Right cardiac atrium (tissue), 5 donors: Measurements from ENCODE around the gene RARG. TPM values are rescaled to one million over a fixed set of nuclear protein-coding genes. Genes with fewer than 3 reads are reported as not detected.

Experiments used
- ATAC-seq, 2 donors: fragments of 200-7000 bp; cut with Tn5 transposase; one replicate each; pipeline versions ENCODE4 v1.8.0 to v1.9.1; 2020; ENCODE audit warnings: moderate library complexity in 2 of 2, mild to moderate bottlenecking in 1 of 2
- DNase-seq, 3 donors: peaks; one replicate each; pipeline ENCODE4 v3.0.0-alpha.2; 2020
- H3K27ac ChIP-seq: one replicate; pipeline ENCODE4 v1.5.1; 2013; ENCODE audit warnings: mild to moderate bottlenecking, low read length, control low read depth, moderate library complexity
- H3K27me3 ChIP-seq: one replicate; pipeline ENCODE4 v1.6.1; 2013; ENCODE audit not compliant: control insufficient read depth, insufficient read depth
- H3K4me1 ChIP-seq: one replicate; pipeline ENCODE4 v1.6.1; 2013; ENCODE audit warnings: low read length; ENCODE audit not compliant: control insufficient read depth, insufficient read depth
- H3K4me3 ChIP-seq: one replicate; pipeline ENCODE4 v1.5.1; 2013; ENCODE audit warnings: low read length, control low read depth
- H3K9me3 ChIP-seq: one replicate; pipeline ENCODE4 v1.6.1; 2013; ENCODE audit warnings: low read length; ENCODE audit not compliant: control insufficient read depth
- WGBS: extraction: QIAGEN DNeasy Blood & Tissue Kit; methylation state at CpG from one replicate; pipeline ENCODE4 v1.1.7; 2013; 5-methylcytosine and 5-hydroxymethylcytosine counted together
- intact Hi-C, 4 donors: fragments of 100-400 bp; cut with DNase I; formaldehyde crosslinking; loops; one replicate each; pipeline versions ENCODE4 v1.11.0 to v1.14.0; 2022 to 2023
- polyA plus RNA-seq: library from polyadenylated mRNA; stranded (reverse); fragments of 200-250 nt; gene quantifications from one replicate; pipeline ENCODE4 v1.2.3, GENCODE V29; 2013
- total RNA-seq, 4 donors: library from RNA; stranded (reverse); fragmentation: NEBNext Ultra II Directional; extraction: Animal tissue kit (Norgen Biotek cat#: 25700); gene quantifications; one replicate each; pipeline ENCODE4 v1.2.1, GENCODE V29; 2021
- donor health status: healthy with polysubstance abuse.
- donor health status: DM: no; HTN: yes; CAD: no.
- donor health status: DM: no; HTN: no; CAD: no.
- donor health status: DM: no; HTN: yes; CAD: no; lungs with severe emphysema.
- donor health status: DM: yes; HTN: yes; CAD: no.

RARG gene
- total and polyA plus RNA-seq, 5 donors: 10.5 to 26.2 (median 21.6) TPM

DNA sequence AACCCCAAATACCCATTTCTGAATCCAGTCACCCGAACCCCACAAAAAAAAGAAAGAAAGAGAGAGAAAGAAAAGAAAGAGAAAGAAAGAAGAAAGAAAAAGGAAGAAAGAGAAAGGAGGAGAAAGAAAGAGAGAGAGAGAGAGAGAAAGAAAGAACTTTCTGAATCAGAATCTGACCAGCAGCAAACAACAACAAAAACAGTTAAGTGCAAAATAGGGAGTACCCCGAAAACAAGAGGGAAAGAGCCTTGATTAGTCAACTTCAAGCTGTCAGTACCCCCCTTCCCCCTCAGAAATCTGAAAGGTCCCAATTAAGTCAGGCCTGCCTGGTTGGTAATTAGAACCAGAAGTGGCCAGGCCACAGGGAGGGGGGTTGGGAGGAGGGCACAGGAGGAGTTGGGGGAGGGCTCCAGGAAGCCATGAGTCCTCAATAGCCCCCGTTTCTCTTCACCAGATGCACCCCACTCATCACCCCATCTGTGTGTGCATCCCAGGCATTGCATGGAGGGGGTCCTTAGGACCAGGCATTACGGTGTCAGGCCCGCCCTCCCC lies 9.8 kb downstream of the RARG start:
- Histone ChIP-seq H3K4me1 (peaks cover 8% of the 10 kb centered on the region), H3K27me3 (no peaks in the 10 kb centered on the region), H3K9me3 (no peaks in the 10 kb centered on the region), H3K4me3 (peak overlapping the region; percentile 93), H3K27ac (peak overlapping the region; percentile 95)
- peak in 1 of 3 donors; percentile 40 for DNase-seq
- WGBS: 49% methylated on average over 5 of the region's 5 CpGs
- intact Hi-C loops: no loop called here
- no peak for ATAC-seq

- intact Hi-C loops: no loop called here
- peaks cover 8% of the 10 kb centered on the region for H3K4me1 ChIP-seq
- WGBS: under 1% methylated on average over 72 of the region's 72 CpGs
These were observed 10.6 kb downstream of the RARG start for GRCh38 chr12:53221203-53222080.

GRCh38 chr12:53220694-53221202 lies 11.3 kb downstream of the RARG start:
- Histone ChIP-seq H3K9me3 (no peaks in the 10 kb centered on the region), H3K27me3 (no peaks in the 10 kb centered on the region), H3K27ac (peak overlapping the region; percentile 95), H3K4me1 (peaks cover 11% of the 10 kb centered on the region), H3K4me3 (peak overlapping the region; percentile 93)
- DNase-seq: peak; percentile 93 to 98 (median 98)
- intact Hi-C loops: no loop called here
- ATAC-seq: peak; percentile 91 to 92
- under 1% methylated on average over 42 of the region's 42 CpGs for WGBS

More at GRCh38 chr12:53221203-53222080, 10.6 kb downstream of the RARG start:
- ATAC-seq (peak; percentile 62 to 69), DNase-seq (peak; percentile 78 to 95 (median 92))
- peak overlapping the region; percentile 95 for H3K27ac ChIP-seq
- peak overlapping the region; percentile 93 for H3K4me3 ChIP-seq
- H3K27me3 ChIP-seq: no peaks in the 10 kb centered on the region
- no peaks in the 10 kb centered on the region for H3K9me3 ChIP-seq

GRCh38 chr12:53219956-53220693 lies 11.9 kb downstream of the RARG start:
- Histone ChIP-seq H3K27ac (peak overlapping the region; percentile 63), H3K4me1 (peaks cover 13% of the 10 kb centered on the region), H3K9me3 (no peaks in the 10 kb centered on the region), H3K4me3 (peak overlapping the region; percentile 93), H3K27me3 (no peaks in the 10 kb centered on the region)
- ATAC-seq (peak; percentile 17 to 22), DNase-seq (peak; percentile 68 to 92 (median 88))
- WGBS: under 1% methylated on average over 52 of the region's 53 CpGs
- intact Hi-C loops: loop anchor here in 1 of 4 donors (5.0 kb wide), 1 partner anchor 32 kb away; a partner anchor contains a TSS

- Histone ChIP-seq H3K4me3 (peak overlapping the region; percentile 93), H3K4me1 (peaks cover 16% of the 10 kb centered on the region), H3K27ac (peak overlapping the region; percentile 56), H3K9me3 (no peaks in the 10 kb centered on the region), H3K27me3 (no peaks in the 10 kb centered on the region)
- WGBS: 7% methylated on average over 27 of the region's 27 CpGs
- ATAC-seq (peak in 1 of 2 donors; percentile 4), DNase-seq (peak; percentile 58 to 87 (median 83))
- intact Hi-C loops: loop anchor here in 1 of 4 donors (5.0 kb wide), 1 partner anchor 33 kb away; a partner anchor contains a TSS
These were observed 12.6 kb downstream of the RARG start for GRCh38 chr12:53219292-53219955.

GRCh38 chr12:53218551-53219291 lies 13.3 kb downstream of the RARG start:
- 36% methylated on average over 30 of the region's 30 CpGs for WGBS
- Histone ChIP-seq H3K27me3 (no peaks in the 10 kb centered on the region), H3K9me3 (no peaks in the 10 kb centered on the region), H3K4me3 (peak overlapping the region; percentile 93), H3K27ac (peak overlapping the region; percentile 77), H3K4me1 (peaks cover 15% of the 10 kb centered on the region)
- ATAC-seq (peak in 1 of 2 donors; percentile 6), DNase-seq (peak in 2 of 3 donors; percentile 86 to 90)
- intact Hi-C loops: loop anchor here in 1 of 4 donors (5.0 kb wide), 1 partner anchor 34 kb away; a partner anchor contains a TSS

GRCh38 chr12:53217931-53218307 lies 14.1 kb downstream of the RARG start:
- peak overlapping the region; percentile 77 for H3K27ac ChIP-seq
- DNase-seq (peak in 1 of 3 donors; percentile 70), ATAC-seq (no peak)
- no peaks in the 10 kb centered on the region for H3K27me3 ChIP-seq
- no peaks in the 10 kb centered on the region for H3K9me3 ChIP-seq
- WGBS: 27% methylated on average over 3 of the region's 3 CpGs
- H3K4me1 ChIP-seq: peaks cover 11% of the 10 kb centered on the region
- peak overlapping the region; percentile 93 for H3K4me3 ChIP-seq
- intact Hi-C loops: loop anchor here in 1 of 4 donors (5.0 kb wide), 1 partner anchor 34 kb away; a partner anchor contains a TSS

- Histone ChIP-seq H3K4me1 (peaks cover 10% of the 10 kb centered on the region), H3K9me3 (no peaks in the 10 kb centered on the region), H3K4me3 (no peak overlapping the region), H3K27ac (peak overlapping the region; percentile 77), H3K27me3 (no peaks in the 10 kb centered on the region)
- intact Hi-C loops: loop anchor here in 1 of 4 donors (5.0 kb wide), 1 partner anchor 35 kb away; a partner anchor contains a TSS
- ATAC-seq (no peak), DNase-seq (peak; percentile 60 to 80 (median 79))
- 53% methylated on average over 19 of the region's 19 CpGs for WGBS
These were observed 14.7 kb downstream of the RARG start for GRCh38 chr12:53217051-53217930.

DNA sequence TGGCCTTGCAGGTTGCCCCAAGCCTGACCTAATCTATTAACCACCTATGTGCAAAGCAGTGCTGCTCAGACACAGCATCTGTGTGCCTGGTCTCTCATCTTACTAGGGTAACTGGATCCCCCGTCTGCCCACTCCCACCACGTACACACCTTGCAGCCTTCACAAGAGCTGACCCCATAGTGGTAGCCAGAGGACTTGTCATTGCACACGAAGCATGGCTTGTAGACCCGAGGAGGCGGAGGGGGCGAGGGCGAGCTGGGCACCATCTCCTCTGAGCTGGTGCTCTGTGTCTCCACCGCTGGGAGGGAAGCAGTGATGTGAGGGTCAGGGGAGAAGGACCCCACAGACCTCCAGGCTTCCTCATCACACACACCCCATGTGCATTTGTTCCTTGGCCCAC lies 16.5 kb downstream of the RARG start:
- H3K4me1 ChIP-seq: peaks cover 10% of the 10 kb centered on the region
- H3K27ac ChIP-seq: peak overlapping the region; percentile 57
- intact Hi-C loops: loop anchor here in 1 of 4 donors (5.0 kb wide), 1 partner anchor 37 kb away; a partner anchor contains a TSS
- no peaks in the 10 kb centered on the region for H3K9me3 ChIP-seq
- WGBS: 86% methylated on average over 8 of the region's 8 CpGs
- no peaks in the 10 kb centered on the region for H3K27me3 ChIP-seq
- no peak for ATAC-seq
- H3K4me3 ChIP-seq: no peak overlapping the region
- peak in 1 of 3 donors; percentile 39 for DNase-seq
